ENCODE results near the gene EEF1AKMT3.

Gene EEF1AKMT3

GRCh38 chr12:57750561-57751431 lies 21.6 kb upstream of the EEF1AKMT3 start:
- DNase-seq (ENCODE audit: low spot score) (no peak), FAIRE-seq (no peak)

- DNase-seq (ENCODE audit: low spot score) = no peak
- FAIRE-seq = no peak
Observed at GRCh38 chr12:57751432-57751787, 21.0 kb upstream of the EEF1AKMT3 start.

- FAIRE-seq (peak; percentile 96), DNase-seq (ENCODE audit: low spot score) (peak; percentile 98)
Observed at GRCh38 chr12:57751788-57752667, 20.4 kb upstream of the EEF1AKMT3 start, which contains the start of gene CDK4. Gene CDK4, minus strand, starts transcription at chr12:57752310. Its CDS starts 593 bp downstream, at chr12:57751717.

GRCh38 chr12:57752668-57753000 lies 19.8 kb upstream of the EEF1AKMT3 start:
- no peak for DNase-seq (ENCODE audit: low spot score)
- no peak for FAIRE-seq

- FAIRE-seq (no peak), DNase-seq (ENCODE audit: low spot score) (no peak)
Observed at GRCh38 chr12:57753756-57754337, 18.6 kb upstream of the EEF1AKMT3 start.

GRCh38 chr12:57754411-57755193 lies 17.8 kb upstream of the EEF1AKMT3 start, which contains the start of gene MARCHF9:
Gene MARCHF9, plus strand, starts transcription at chr12:57755103. Its CDS starts 426 bp downstream, at chr12:57755529.
- DNase-seq (ENCODE audit: low spot score) = peak; percentile 80
- peak; percentile 94 for FAIRE-seq

GRCh38 chr12:57755194-57755453 lies 17.3 kb upstream of the EEF1AKMT3 start:
- DNase-seq (ENCODE audit: low spot score) = no peak
- no peak for FAIRE-seq

GRCh38 chr12:57755454-57756372 lies 16.7 kb upstream of the EEF1AKMT3 start:
- no peak for DNase-seq (ENCODE audit: low spot score)
- no peak for FAIRE-seq

GRCh38 chr12:57756406-57757341 lies 15.7 kb upstream of the EEF1AKMT3 start:
- DNase-seq (ENCODE audit: low spot score) = peak; percentile 82
- FAIRE-seq = no peak

- no peak for DNase-seq (ENCODE audit: low spot score)
- FAIRE-seq = no peak
Observed at GRCh38 chr12:57757771-57758170, 14.6 kb upstream of the EEF1AKMT3 start.

GRCh38 chr12:57758552-57759359 lies 13.7 kb upstream of the EEF1AKMT3 start:
- FAIRE-seq (no peak), DNase-seq (ENCODE audit: low spot score) (no peak)

GRCh38 chr12:57759360-57759980 lies 12.9 kb upstream of the EEF1AKMT3 start:
- FAIRE-seq = no peak

GRCh38 chr12:57760347-57760982 lies 11.9 kb upstream of the EEF1AKMT3 start:
- FAIRE-seq (no peak), DNase-seq (ENCODE audit: low spot score) (no peak)

More at GRCh38 chr12:57759360-57759980, 12.9 kb upstream of the EEF1AKMT3 start:
- DNase-seq (ENCODE audit: low spot score) = no peak

GRCh38 chr12:57761391-57761998 lies 10.9 kb upstream of the EEF1AKMT3 start:
- FAIRE-seq (no peak), DNase-seq (ENCODE audit: low spot score) (no peak)

- FAIRE-seq = no peak
- DNase-seq (ENCODE audit: low spot score) = no peak
Observed at GRCh38 chr12:57762463-57762862, 10.0 kb upstream of the EEF1AKMT3 start.

- no peak for FAIRE-seq
Observed at GRCh38 chr12:57763881-57764661, 8.3 kb upstream of the EEF1AKMT3 start.

More at GRCh38 chr12:57763881-57764661, 8.3 kb upstream of the EEF1AKMT3 start:
- no peak for DNase-seq (ENCODE audit: low spot score)
